Measurements from ENCODE around the gene KIF1A. TPM values are rescaled to one million over a fixed set of nuclear protein-coding genes. Genes with fewer than 3 reads are reported as not detected.

The KIF1A gene
- polyA plus RNA-seq, 1 donor from 2014 or later, result 63.4 TPM

- TF ChIP-seq TAF1 (IDR thresholded peaks at IDR 0.05; ENCODE audit: low read depth), result no peak
- no peak for TF ChIP-seq POLR2AphosphoS5 (IDR thresholded peaks at IDR 0.05)
- no peak for TF ChIP-seq EZH2 (IDR thresholded peaks at IDR 0.05; ENCODE audit: borderline replicate concordance, insufficient read depth, low read length, poor library complexity, severe bottlenecking)
- TF ChIP-seq MXI1 (conservative IDR thresholded peaks at IDR 0.05; ENCODE audit: poor library complexity, severe bottlenecking), result no peak
- TF ChIP-seq EP300 (conservative IDR thresholded peaks at IDR 0.05; ENCODE audit: poor library complexity, severe bottlenecking), result no peak
- no peak for TF ChIP-seq RAD21 (conservative IDR thresholded peaks at IDR 0.05)
- no peak for TF ChIP-seq SMC3 (conservative IDR thresholded peaks at IDR 0.05; ENCODE audit: poor library complexity)
- TF ChIP-seq, protein P1, sequence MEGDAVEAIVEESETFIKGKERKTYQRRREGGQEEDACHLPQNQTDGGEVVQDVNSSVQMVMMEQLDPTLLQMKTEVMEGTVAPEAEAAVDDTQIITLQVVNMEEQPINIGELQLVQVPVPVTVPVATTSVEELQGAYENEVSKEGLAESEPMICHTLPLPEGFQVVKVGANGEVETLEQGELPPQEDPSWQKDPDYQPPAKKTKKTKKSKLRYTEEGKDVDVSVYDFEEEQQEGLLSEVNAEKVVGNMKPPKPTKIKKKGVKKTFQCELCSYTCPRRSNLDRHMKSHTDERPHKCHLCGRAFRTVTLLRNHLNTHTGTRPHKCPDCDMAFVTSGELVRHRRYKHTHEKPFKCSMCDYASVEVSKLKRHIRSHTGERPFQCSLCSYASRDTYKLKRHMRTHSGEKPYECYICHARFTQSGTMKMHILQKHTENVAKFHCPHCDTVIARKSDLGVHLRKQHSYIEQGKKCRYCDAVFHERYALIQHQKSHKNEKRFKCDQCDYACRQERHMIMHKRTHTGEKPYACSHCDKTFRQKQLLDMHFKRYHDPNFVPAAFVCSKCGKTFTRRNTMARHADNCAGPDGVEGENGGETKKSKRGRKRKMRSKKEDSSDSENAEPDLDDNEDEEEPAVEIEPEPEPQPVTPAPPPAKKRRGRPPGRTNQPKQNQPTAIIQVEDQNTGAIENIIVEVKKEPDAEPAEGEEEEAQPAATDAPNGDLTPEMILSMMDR (IDR thresholded peaks at IDR 0.05; ENCODE audit: poor library complexity, severe bottlenecking), result no peak
- TF ChIP-seq, protein P2, sequence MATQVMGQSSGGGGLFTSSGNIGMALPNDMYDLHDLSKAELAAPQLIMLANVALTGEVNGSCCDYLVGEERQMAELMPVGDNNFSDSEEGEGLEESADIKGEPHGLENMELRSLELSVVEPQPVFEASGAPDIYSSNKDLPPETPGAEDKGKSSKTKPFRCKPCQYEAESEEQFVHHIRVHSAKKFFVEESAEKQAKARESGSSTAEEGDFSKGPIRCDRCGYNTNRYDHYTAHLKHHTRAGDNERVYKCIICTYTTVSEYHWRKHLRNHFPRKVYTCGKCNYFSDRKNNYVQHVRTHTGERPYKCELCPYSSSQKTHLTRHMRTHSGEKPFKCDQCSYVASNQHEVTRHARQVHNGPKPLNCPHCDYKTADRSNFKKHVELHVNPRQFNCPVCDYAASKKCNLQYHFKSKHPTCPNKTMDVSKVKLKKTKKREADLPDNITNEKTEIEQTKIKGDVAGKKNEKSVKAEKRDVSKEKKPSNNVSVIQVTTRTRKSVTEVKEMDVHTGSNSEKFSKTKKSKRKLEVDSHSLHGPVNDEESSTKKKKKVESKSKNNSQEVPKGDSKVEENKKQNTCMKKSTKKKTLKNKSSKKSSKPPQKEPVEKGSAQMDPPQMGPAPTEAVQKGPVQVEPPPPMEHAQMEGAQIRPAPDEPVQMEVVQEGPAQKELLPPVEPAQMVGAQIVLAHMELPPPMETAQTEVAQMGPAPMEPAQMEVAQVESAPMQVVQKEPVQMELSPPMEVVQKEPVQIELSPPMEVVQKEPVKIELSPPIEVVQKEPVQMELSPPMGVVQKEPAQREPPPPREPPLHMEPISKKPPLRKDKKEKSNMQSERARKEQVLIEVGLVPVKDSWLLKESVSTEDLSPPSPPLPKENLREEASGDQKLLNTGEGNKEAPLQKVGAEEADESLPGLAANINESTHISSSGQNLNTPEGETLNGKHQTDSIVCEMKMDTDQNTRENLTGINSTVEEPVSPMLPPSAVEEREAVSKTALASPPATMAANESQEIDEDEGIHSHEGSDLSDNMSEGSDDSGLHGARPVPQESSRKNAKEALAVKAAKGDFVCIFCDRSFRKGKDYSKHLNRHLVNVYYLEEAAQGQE (IDR thresholded peaks at IDR 0.05; ENCODE audit: borderline replicate concordance), result no peak
- Histone ChIP-seq H3K9me2 (ENCODE audit: insufficient read depth, low read length) (no peaks in the 10 kb centered on the region), H3F3A (ENCODE audit: insufficient read depth, low read length, poor library complexity, severe bottlenecking) (no peaks in the 10 kb centered on the region), H3K36me3 (ENCODE audit: insufficient read depth, low read length) (no peaks in the 10 kb centered on the region), H3K79me2 (replicated peaks; ENCODE audit: insufficient read depth, low read length) (no peaks in the 10 kb centered on the region), H4K20me1 (ENCODE audit: insufficient read depth) (no peaks in the 10 kb centered on the region), H3K9ac (ENCODE audit: low read length) (no peak overlapping the region), H3K4me3 (ENCODE audit: low read length) (no peak overlapping the region), H3K27ac (ENCODE audit: low read length) (no peak overlapping the region), H3K9me3 (ENCODE audit: low read length) (no peaks in the 10 kb centered on the region), H2AFZ (ENCODE audit: low read depth, low read length) (no peak overlapping the region), H3K27me3 (ENCODE audit: insufficient read depth, low read depth, low read length) (no peaks in the 10 kb centered on the region), H3K4me2 (ENCODE audit: low read length) (no peak overlapping the region)
Observed at GRCh38 chr2:240717181-240717641, 102.8 kb downstream of the KIF1A start.

DNA sequence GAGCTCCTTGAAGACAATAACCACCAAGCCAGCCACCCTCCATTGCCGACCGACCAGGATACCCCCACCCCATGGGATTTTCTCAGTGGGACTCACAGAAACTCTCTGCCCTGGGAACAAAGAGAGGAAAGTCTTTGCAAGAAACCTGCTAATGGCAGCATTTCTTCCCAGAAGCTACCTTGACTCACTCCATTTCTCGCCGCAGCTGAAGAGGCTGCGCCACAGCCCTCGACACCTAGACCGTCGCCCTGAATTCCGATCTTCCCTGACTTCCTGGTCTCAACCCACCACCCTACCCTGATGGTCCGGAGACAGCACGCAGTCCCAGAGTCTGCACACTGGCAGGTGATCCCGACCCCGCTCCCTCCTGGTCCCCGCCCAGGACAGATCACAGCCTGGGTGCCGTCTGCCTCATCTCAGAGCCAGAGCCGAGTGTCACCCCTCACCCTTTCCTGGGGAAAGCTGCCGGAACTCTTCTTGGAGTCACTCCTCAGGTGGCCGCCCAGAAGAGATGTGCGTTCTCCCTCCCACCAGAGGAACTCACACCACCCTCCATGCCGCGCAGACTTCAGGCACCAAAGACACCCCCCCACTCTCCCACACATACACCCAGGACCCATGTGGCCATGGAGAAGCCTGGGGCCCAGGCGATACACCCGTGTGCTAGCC lies 103.8 kb downstream of the KIF1A start:
- H4K20me1 ChIP-seq (ENCODE audit: insufficient read depth), result no peaks in the 10 kb centered on the region
- no peak for TF ChIP-seq TAF1 (IDR thresholded peaks at IDR 0.05; ENCODE audit: low read depth)
- TF ChIP-seq EZH2 (IDR thresholded peaks at IDR 0.05; ENCODE audit: borderline replicate concordance, insufficient read depth, low read length, poor library complexity, severe bottlenecking), result no peak
- TF ChIP-seq SMC3 (conservative IDR thresholded peaks at IDR 0.05; ENCODE audit: poor library complexity), result no peak
- no peak for TF ChIP-seq POLR2AphosphoS5 (IDR thresholded peaks at IDR 0.05)
- TF ChIP-seq, protein P2 (IDR thresholded peaks at IDR 0.05; ENCODE audit: borderline replicate concordance), result no peak
- no peak for TF ChIP-seq EP300 (conservative IDR thresholded peaks at IDR 0.05; ENCODE audit: poor library complexity, severe bottlenecking)
- TF ChIP-seq RAD21 (conservative IDR thresholded peaks at IDR 0.05), result no peak
- TF ChIP-seq MXI1 (conservative IDR thresholded peaks at IDR 0.05; ENCODE audit: poor library complexity, severe bottlenecking), result no peak
- TF ChIP-seq, protein P1 (IDR thresholded peaks at IDR 0.05; ENCODE audit: poor library complexity, severe bottlenecking), result no peak
- no peaks in the 10 kb centered on the region for H3K36me3 ChIP-seq (ENCODE audit: insufficient read depth, low read length)
- H3K9me2 ChIP-seq (ENCODE audit: insufficient read depth, low read length), result no peaks in the 10 kb centered on the region
- no peak overlapping the region for H3K9ac ChIP-seq (ENCODE audit: low read length)
- no peaks in the 10 kb centered on the region for H3K9me3 ChIP-seq (ENCODE audit: low read length)
- no peak overlapping the region for H2AFZ ChIP-seq (ENCODE audit: low read depth, low read length)
- no peaks in the 10 kb centered on the region for H3K27me3 ChIP-seq (ENCODE audit: insufficient read depth, low read depth, low read length)
- no peak overlapping the region for H3K4me2 ChIP-seq (ENCODE audit: low read length)
- no peak overlapping the region for H3K4me3 ChIP-seq (ENCODE audit: low read length)
- H3K27ac ChIP-seq (ENCODE audit: low read length), result no peak overlapping the region
- H3F3A ChIP-seq (ENCODE audit: insufficient read depth, low read length, poor library complexity, severe bottlenecking), result no peaks in the 10 kb centered on the region
- no peaks in the 10 kb centered on the region for H3K79me2 ChIP-seq (replicated peaks; ENCODE audit: insufficient read depth, low read length)
